ENCODE results near the gene TIMP2.
"Not testable (repeated sequence)": the region's sequence is repeated elsewhere in the genome, so short reads cannot be mapped to it uniquely, and the experiment has no call there.

TIMP2 gene

GRCh38 chr17:78883533-78884131 is 41.6 kb downstream of the TIMP2 start:
- no peak for TF ChIP-seq CTCF (IDR thresholded peaks at IDR 0.05; ENCODE audit: low read depth, low read length)
- in situ Hi-C loops (cut with HindIII; ENCODE audit: low sequenced_read_pairs), result no loop called here
- peak; percentile 96 for DNase-seq (ENCODE audit: low read depth, low spot score)
- peak overlapping the region; percentile 8 for H3K4me3 ChIP-seq (ENCODE audit: low read depth, low read length)

DNA sequence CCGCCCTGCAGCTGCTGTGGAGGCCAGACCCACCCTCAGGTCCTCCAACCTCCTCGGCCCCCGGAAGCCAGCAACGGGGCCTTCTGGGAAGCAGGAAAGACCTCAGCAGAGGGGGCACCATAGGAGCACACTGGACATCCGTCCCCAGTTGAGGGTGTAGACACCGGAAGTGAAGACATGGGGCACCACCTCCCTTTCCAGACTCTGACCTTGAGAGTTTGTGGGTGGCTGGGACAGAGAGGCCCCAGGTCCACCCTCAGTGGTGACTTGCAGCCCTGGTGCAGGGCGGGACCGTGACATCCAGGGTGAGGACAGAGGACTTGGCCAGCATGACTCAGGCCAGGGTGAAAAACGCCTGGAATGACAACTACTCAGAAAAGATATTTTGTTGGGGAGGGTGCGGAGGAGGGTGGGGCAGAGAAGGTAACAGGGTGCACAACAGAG is 42.1 kb downstream of the TIMP2 start:
- no peak for TF ChIP-seq CTCF (IDR thresholded peaks at IDR 0.05; ENCODE audit: low read depth, low read length)
- H3K4me3 ChIP-seq (ENCODE audit: low read depth, low read length), result no peak overlapping the region
- DNase-seq (ENCODE audit: low read depth, low spot score), result peak; percentile 71
- in situ Hi-C loops (cut with HindIII; ENCODE audit: low sequenced_read_pairs), result no loop called here

- no peak overlapping the region for H3K4me3 ChIP-seq (ENCODE audit: low read depth, low read length)
- no peak for DNase-seq (ENCODE audit: low read depth, low spot score)
- in situ Hi-C loops (cut with HindIII; ENCODE audit: low sequenced_read_pairs), result no loop called here
- TF ChIP-seq CTCF (IDR thresholded peaks at IDR 0.05; ENCODE audit: low read depth, low read length), result no peak
Measured at GRCh38 chr17:78882540-78883088, 42.6 kb downstream of the TIMP2 start.

DNA sequence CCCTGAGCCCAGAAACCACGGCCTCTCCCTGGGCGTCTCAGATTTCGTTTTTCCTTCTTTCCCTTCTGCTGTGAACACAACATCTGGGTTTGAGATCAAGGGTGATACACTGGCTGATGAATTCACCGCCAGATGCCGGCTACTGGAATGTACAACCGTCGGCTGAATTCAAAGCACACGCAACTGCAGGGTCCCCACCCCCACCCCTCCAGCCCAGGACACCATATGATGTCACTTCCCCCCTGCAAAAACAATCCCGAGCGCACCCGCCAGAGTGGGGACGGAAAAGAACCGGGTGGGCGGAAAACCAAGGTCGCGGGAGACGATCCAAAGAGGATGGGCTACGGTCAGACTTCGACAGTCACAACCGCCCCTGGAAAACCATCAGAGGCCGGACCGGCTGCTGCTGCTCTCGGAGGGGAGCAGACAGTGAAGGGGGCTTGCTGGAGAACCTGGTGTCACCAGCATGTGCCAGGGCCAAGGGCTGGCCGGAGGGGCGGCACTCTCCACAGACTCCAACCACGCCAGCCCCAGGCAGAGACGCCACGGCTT is 45.5 kb downstream of the TIMP2 start:
- in situ Hi-C loops (cut with HindIII; ENCODE audit: low sequenced_read_pairs), result no loop called here
- no peak for TF ChIP-seq CTCF (IDR thresholded peaks at IDR 0.05; ENCODE audit: low read depth, low read length)
- H3K4me3 ChIP-seq (ENCODE audit: low read depth, low read length), result no peak overlapping the region
- peak; percentile 95 for DNase-seq (ENCODE audit: low read depth, low spot score)

GRCh38 chr17:78878871-78879527 is 46.2 kb downstream of the TIMP2 start:
- in situ Hi-C loops (cut with HindIII; ENCODE audit: low sequenced_read_pairs), result no loop called here
- DNase-seq (ENCODE audit: low read depth, low spot score), result no peak
- TF ChIP-seq CTCF (IDR thresholded peaks at IDR 0.05; ENCODE audit: low read depth, low read length), result no peak
- no peak overlapping the region for H3K4me3 ChIP-seq (ENCODE audit: low read depth, low read length)

- no peak overlapping the region for H3K4me3 ChIP-seq (ENCODE audit: low read depth, low read length)
- no peak for DNase-seq (ENCODE audit: low read depth, low spot score)
- in situ Hi-C loops (cut with HindIII; ENCODE audit: low sequenced_read_pairs), result no loop called here
- no peak for TF ChIP-seq CTCF (IDR thresholded peaks at IDR 0.05; ENCODE audit: low read depth, low read length)
Measured at GRCh38 chr17:78878261-78878660, 46.9 kb downstream of the TIMP2 start.

- in situ Hi-C loops (cut with HindIII; ENCODE audit: low sequenced_read_pairs); H3K4me3 ChIP-seq (ENCODE audit: low read depth, low read length); DNase-seq (ENCODE audit: low read depth, low spot score): not testable (repeated sequence)
Measured at GRCh38 chr17:78876954-78877517, 48.2 kb downstream of the TIMP2 start.

All from astrocyte of the spinal cord (primary cell).